Amniotic epithelial cell (primary cell): ENCODE measurements around the gene MINDY4.

Source experiments
- DNase-seq: peaks from one replicate; pipeline ENCODE4 v3.0.0-alpha.2; 2010; ENCODE audit warnings: low read depth

The MINDY4 gene

DNA sequence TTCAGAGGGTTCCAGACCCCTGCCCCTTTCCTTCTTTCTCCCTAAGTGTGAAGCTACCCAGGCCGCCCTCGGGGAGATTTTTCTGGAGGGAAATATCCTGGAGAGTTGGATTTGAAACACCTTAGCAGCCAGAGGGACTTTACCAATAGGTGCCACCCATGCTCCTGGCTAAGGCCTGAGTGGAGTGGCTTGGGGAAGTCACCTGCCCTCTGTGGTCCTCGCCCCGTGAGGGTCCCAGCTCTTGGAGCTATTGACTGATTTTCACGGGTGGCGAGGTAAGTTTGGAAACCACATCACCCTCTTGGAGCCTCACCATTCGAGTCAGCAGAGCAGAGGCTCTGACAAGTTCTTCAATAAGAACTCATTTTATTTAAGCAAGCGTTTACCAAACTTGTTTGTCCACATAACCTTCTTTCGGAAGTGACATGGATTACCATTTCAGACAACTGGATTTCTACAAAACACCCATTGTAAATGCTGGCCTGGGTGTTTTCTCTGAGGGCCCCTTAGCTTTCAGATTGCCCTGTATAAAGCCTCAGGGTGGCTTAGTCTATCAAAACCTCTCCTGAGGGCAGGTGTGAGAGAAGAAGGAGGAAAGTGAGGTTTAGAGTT lies 160.8 kb downstream of the MINDY4 start:
- DNase-seq = no peak

DNA sequence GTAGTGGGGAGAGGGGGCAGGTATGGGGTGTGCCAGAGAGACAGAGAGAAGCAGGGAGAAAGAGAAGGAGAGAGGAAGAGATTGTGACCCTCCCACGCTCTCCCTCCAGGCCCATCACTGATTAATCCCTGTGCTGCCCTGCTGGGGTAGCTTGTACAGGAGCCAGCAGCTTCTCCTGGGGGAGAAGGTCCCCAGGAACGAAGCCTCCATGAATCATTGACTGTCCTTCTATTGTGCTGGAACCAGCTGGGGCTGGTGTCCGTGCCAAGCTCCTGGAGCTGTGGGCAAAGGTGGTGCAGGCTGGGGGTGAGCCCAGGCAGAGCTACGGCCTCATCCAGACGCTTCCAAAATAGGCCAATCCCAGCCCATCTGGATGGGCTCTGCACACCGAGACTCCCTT lies 161.3 kb downstream of the MINDY4 start:
- no peak for DNase-seq

DNA sequence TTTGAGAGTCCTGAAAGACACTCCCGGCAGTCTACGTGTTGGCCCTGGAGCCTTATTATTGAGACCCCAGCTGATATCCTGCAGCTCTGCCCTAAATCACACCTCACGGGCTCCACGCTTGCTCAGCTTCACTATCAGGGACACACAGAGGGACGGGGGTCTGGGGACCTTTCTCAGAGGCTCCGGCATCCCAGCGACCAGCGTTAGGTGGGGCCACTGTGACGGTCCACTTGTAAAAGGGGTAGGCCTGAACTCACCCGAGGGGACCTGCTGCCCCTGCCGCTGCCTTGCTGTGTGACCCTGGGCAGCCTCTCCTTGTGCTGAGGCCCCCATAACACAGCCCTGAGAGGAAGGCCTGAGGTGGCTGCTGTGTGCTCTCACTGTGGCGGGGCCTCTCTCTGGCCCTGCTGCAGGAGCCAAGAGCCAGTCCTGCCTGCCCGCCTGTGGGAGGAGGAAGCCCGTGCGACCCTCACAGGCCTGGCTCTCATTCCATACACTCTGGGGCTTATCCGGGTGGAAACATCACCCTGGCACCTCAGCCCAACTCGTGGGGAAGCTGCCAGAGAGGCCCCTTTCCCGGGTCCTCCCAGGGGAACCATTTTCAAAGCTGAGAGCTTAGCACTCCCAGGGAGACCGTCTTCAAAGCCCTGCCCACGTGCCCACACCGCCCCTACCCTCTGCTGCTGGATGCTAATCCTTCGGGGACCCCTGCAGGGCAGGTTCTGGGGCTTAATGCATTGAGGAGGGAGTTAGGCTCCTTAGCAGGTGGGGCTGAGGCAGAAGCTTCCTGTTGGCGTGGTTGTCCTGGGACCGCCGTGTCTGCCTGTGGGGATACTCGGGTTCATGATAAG lies 162.1 kb downstream of the MINDY4 start:
- DNase-seq = no peak

DNA sequence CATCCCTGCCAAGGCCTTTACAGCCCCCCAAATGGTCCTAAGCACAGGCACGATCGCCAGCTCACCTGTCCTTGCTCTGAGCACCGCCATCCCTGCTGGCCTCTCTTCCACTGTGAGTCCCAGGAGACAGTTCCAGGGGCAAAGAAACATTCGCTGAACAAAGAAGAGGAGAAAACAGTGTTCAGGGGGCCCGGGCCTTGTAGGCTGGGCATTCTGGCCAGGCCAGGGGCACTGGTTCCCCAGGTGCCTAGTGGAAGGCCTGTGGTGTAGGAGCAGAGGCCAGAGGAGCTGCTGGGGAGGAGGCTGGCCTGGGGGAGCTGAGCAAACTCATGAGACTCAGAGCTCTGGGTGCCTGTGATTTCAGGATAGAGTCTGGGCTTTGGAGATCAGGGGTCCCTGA lies 163.0 kb downstream of the MINDY4 start:
- DNase-seq = no peak

DNA sequence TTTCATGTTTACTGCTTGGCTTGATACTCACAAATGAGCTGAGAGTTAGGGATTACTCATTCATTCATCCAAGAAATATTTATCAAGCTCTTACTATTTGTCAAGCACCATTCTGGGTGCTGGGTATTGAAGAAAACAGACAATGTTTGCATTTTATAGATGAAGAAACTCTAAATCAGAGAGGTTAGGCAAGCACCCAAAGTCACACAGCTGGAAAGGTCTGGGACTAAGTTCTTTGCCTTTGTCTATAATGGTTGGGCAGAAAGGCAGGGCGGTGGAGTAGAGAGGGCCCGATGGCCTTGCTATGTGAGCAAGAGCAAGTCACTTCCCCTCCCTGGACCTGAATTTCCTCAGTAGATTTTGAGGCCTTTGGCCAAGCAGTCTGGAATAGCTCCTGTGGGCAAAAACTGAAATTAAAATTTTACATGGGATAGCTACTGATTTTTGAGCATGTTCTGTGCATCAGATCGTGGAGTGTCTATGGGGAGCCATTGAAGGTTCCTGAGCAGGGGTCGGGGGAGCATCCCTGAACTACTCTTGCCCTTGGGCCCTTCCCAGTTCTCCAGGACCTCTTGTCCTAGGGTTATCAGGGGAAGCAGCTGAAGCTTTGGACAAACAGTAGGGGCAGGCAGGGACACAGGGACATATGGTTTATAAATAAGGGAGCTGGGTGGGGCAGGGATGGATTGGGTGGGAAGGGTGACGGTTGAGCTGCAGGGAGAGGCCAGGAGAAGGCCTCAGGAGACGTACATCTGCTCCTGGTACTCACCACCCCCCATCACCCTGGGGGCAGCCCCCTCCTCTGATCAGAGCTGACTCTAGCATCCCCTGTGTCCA lies 163.7 kb downstream of the MINDY4 start:
- DNase-seq = no peak

DNA sequence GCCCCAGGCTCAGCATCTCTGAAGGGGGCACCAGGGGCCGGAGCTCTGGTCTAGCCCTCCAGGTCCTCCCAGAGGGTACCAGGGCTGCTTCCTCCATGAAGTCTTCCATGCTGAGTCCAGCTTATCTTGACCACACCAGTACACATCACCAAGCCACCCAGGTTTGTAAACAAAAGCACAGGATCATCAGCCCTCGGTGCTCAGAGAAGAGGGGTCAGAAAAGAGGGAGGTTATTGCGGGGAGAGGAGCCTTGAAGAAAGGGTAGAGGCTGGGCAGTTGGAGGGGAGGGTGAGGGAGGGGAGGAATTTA lies 164.3 kb downstream of the MINDY4 start:
- DNase-seq = no peak

DNA sequence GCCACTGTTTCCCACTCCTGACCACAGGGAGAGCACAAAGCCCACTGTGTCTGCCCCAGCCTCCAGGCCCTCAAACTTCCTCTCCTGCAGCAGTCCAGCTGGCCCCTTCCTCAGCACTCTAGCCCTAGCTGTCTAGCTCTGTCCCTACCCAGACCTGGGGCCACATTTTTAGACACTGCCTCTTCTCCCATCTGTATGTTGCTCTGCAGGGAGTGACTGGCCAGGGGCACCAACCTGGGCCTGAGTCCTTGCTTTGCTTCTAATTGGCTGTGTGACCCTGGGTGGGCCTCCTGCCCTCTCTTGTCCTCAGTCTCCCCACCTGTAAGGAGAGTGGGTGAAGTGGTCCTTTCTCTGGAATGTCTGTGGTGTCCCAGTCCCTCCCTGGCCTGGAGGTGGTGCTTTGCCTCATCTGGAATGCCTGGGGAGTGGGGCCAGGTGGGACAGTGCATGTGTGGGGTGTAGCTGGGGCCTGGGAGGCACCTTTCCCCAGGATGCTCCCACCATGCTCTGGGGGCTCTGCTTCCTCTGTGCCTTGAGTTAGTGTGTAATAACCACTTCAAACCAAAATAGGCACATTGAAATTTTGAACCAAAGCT lies 165.5 kb downstream of the MINDY4 start:
- DNase-seq = no peak

DNA sequence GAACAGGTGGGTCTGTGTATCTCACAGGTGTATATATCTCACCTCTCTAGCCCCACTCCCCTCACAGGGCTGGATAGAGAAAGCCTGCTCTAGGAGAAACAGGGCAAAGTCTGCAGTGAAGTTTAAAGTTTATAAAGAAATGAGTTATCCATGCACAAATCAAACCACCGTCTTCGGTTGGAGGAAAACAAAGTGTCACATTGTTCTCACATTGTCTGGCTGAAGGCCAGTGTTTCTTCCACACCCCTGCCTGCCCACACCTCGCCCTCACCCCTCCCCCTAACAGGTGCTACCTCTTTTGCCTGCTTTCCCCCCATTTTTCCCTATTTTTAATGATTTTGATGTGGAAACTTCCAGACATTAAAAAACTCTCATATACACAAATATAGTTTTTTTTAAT lies 166.2 kb downstream of the MINDY4 start:
- DNase-seq = no peak

DNA sequence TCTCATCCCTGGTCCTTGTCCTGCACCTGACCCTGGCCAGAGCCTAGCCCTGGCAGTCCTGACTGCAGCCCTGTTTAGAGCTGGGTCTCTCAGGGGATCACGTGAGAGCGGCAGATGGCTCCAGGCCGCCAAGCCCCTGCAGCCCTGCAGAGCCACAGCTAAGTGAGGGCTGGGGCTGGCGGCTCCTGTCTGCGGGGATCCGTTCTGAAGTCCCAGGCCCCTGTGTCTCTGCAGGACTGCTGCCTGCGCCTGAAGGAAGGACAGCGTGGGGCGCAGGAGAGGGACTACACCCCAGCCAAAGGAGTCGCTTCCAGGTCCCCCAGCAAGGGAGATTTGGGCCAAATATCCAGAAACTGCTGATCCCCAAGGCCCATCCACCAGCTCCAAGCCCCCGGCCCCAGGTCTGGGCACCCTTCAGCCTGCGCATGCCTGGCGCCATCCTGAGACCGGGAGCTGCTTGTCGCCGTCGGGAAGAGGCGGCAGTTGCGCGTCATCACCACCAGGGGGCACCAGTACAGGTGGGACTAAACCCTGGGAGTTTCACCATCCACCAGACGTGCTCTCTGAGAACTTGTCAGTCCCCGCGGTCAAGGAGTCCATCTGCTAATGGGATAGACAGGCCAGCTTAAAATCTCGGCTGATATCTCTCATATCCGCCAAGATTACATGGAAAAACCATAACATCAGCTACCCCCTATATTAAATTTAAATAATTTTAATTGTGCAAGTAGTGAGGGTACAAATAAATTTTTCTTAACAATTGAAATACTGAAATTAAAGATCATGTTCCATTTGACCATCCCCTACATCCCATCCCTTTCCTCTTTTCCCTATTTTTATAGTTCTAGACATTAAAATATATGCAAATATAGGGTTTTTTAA lies 167.5 kb downstream of the MINDY4 start:
- DNase-seq = peak; percentile 67

DNA sequence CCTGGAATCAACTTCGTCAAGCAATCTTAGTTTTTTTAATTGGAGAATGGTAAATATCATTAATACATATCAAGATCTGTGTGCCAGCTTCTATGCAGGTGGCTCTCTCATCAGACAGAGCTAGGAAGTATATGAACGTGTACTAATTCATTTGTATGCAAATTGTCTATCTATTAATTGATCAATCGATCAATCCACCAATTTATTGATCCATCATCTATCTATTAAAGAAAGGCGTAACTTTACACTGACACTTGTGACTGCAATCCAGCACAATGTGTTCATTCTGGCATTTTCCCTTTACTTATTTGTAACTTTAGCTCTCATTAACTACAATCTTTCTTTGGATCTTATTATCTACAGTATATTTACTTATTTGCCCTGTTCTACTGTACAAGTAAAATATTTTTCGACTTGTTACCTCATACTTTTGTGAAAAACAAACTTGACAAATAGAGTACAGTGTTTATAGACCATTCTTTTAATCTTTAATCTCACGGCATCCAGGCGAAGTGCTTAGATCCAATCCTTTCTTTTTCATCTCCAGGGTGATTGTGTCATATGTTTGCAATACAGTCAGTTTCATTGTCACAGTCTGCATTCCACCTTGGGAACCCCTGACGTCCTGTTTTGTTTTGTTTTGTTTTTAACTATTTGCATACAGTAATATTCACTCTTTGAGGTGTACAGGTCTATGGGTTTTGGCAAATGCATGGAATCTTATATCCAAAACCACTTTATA lies 170.5 kb downstream of the MINDY4 start:
- no peak for DNase-seq
